SK-N-SH (cell line): ENCODE measurements around the gene CCM2. TPM values are rescaled to one million over a fixed set of nuclear protein-coding genes. Genes with fewer than 3 reads are reported as not detected.

Source experiments
- CTCF ChIA-PET: fragments of 300-600, 350-600 bp; formaldehyde crosslinking; extraction: SDS; loops from one replicate; lab custom pipeline; 2021; lab: Yijun Ruan, JAX
- POLR2A ChIA-PET: fragments of 350-600 bp; sonication (Branson Sonifier 250); formaldehyde crosslinking; extraction: SDS; loops from one replicate; lab custom pipeline; 2020; ENCODE audit warnings: antibody characterized with exemption, inconsistent platforms; lab: Yijun Ruan, JAX
- DNase-seq: peaks from one replicate; pipeline ENCODE4 v3.0.0; 2012
- H2AFZ ChIP-seq: fragments of 200-600 bp; sonication (generic); 2 replicates; pipeline ENCODE4 v1.8.1; 2016; ENCODE audit warnings: antibody characterized with exemption, mild to moderate bottlenecking, low read depth
- H3F3A ChIP-seq: fragments of 200-600 bp; sonication (generic); replicated peaks from 2 replicates; pipeline ENCODE3; 2016; ENCODE audit warnings: antibody characterized with exemption, mild to moderate bottlenecking; ENCODE audit not compliant: insufficient read depth
- H3K27ac ChIP-seq, 2 experiments: fragments of 200-500 bp in 1 of 2; fragments of 200-600 bp in 1 of 2; sonication (Bioruptor generic) in 1 of 2; sonication (generic), shearing (Covaris generic) in 1 of 2; 2 replicates each; pipeline versions ENCODE4 v1.5.1 to v1.6.1; 2014 to 2016; ENCODE audit warnings: low read depth in 2 of 2, inconsistent platforms in 1 of 2, low read length in 1 of 2, mild to moderate bottlenecking in 1 of 2, mixed read lengths in 1 of 2
- H3K27me3 ChIP-seq: fragments of 200-600 bp; sonication (generic), shearing (Covaris generic); 2 replicates; pipeline ENCODE4 v1.6.1; 2016; ENCODE audit warnings: mixed run types; ENCODE audit not compliant: insufficient read depth
- H3K36me3 ChIP-seq, 2 experiments: fragments of 200-500 bp in 1 of 2; fragments of 200-600 bp in 1 of 2; sonication (Bioruptor generic) in 1 of 2; sonication (generic) in 1 of 2; replicated peaks in 1 of 2; 2 replicates each; pipeline versions ENCODE3 to v1.5.1; 2014 to 2016; ENCODE audit warnings: low read length in 1 of 2, mild to moderate bottlenecking in 1 of 2; ENCODE audit not compliant: insufficient read depth in 2 of 2, control insufficient read depth in 1 of 2
- H3K4me1 ChIP-seq, 2 experiments: fragments of 200-500 bp in 1 of 2; fragments of 200-600 bp in 1 of 2; sonication (Bioruptor generic) in 1 of 2; sonication (generic), shearing (Covaris generic) in 1 of 2; 2 replicates each; pipeline versions ENCODE4 v1.5.1 to v1.6.1; 2014 to 2016; ENCODE audit warnings: low read depth in 1 of 2, low read length in 1 of 2, mixed run types in 1 of 2; ENCODE audit not compliant: insufficient read depth in 2 of 2, control insufficient read depth in 1 of 2
- H3K4me2 ChIP-seq: fragments of 200-600 bp; sonication (generic), shearing (Covaris generic); 2 replicates; pipeline ENCODE4 v1.6.1; 2017; ENCODE audit warnings: mixed run types
- H3K4me3 ChIP-seq, 2 experiments: fragments of 200-500 bp in 1 of 2; fragments of 200-600 bp in 1 of 2; sonication (Bioruptor generic) in 1 of 2; sonication (generic), shearing (Covaris generic) in 1 of 2; 2 replicates each; pipeline versions ENCODE4 v1.5.1 to v1.8.1; 2014 to 2016; ENCODE audit warnings: low read depth in 2 of 2, inconsistent platforms in 1 of 2, low read length in 1 of 2, mild to moderate bottlenecking in 1 of 2, mixed read lengths in 1 of 2, moderate library complexity in 1 of 2
- H3K79me2 ChIP-seq: fragments of 200-600 bp; sonication (generic); 2 replicates; pipeline ENCODE4 v1.8.1; 2017; ENCODE audit warnings: mild to moderate bottlenecking; ENCODE audit not compliant: insufficient read depth
- H3K9ac ChIP-seq: fragments of 200-600 bp; sonication (generic); 2 replicates; pipeline ENCODE4 v1.6.1; 2017; ENCODE audit warnings: mixed run types
- H3K9me2 ChIP-seq: fragments of 200-600 bp; sonication (generic); 2 replicates; pipeline ENCODE4 v1.6.1; 2017; ENCODE audit warnings: mixed run types
- H3K9me3 ChIP-seq: fragments of 200-600 bp; sonication (generic); 2 replicates; pipeline ENCODE4 v1.6.1; 2017; ENCODE audit warnings: mixed run types, mild to moderate bottlenecking, moderate library complexity
- H4K20me1 ChIP-seq: fragments of 200-600 bp; sonication (generic); 2 replicates; pipeline ENCODE4 v1.6.1; 2017; ENCODE audit warnings: mild to moderate bottlenecking, mixed run types; ENCODE audit not compliant: insufficient read depth
- CHD2 ChIP-seq: fragments of 150-350 bp; IDR thresholded peaks from 2 replicates; pipeline ENCODE4 v1.6.1; 2018; ENCODE audit warnings: low read length; ENCODE audit not compliant: partially characterized antibody
- CTCF ChIP-seq: fragments of 200-600 bp; sonication (generic); IDR thresholded peaks from 2 replicates; pipeline ENCODE4 v1.6.1; 2017; ENCODE audit warnings: antibody characterized with exemption, mild to moderate bottlenecking, moderate library complexity
- FOSL2 ChIP-seq: IDR thresholded peaks from 2 replicates; pipeline ENCODE4 v1.4.0; 2012; ENCODE audit warnings: low read depth, mild to moderate bottlenecking, moderate library complexity, borderline replicate concordance
- FOXJ3 ChIP-seq: sonication (generic); formaldehyde crosslinking; IDR thresholded peaks from 2 replicates; pipeline ENCODE4 v1.5.1; 2020; ENCODE audit warnings: mild to moderate bottlenecking, missing genetic modification reagents
- FOXM1 ChIP-seq: IDR thresholded peaks from 2 replicates; pipeline ENCODE4 v1.4.0; 2012; ENCODE audit warnings: low read depth, mild to moderate bottlenecking
- GATA2 ChIP-seq: sonication (generic); formaldehyde crosslinking; IDR thresholded peaks from 2 replicates; pipeline ENCODE4 v1.5.0; 2020; ENCODE audit warnings: mild to moderate bottlenecking, missing genetic modification reagents
- NFIC ChIP-seq: IDR thresholded peaks from 2 replicates; pipeline ENCODE4 v1.4.0; 2012; ENCODE audit warnings: borderline replicate concordance
- NRF1 ChIP-seq: IDR thresholded peaks from 2 replicates; pipeline ENCODE4 v1.6.1; 2012; ENCODE audit warnings: low read depth, mild to moderate bottlenecking, low read length
- POLR2AphosphoS5 ChIP-seq: IDR thresholded peaks from 2 replicates; pipeline ENCODE4 v1.6.1; 2012; ENCODE audit warnings: low read depth, low read length
- REST ChIP-seq: IDR thresholded peaks from 2 replicates; pipeline ENCODE4 v1.6.1; 2012; ENCODE audit warnings: mild to moderate bottlenecking, low read depth, low read length, moderate library complexity
- RFX5 ChIP-seq: IDR thresholded peaks from 2 replicates; pipeline ENCODE4 v1.6.1; 2012; ENCODE audit warnings: mild to moderate bottlenecking, improper control_type of control experiment, low read length
- RXRA ChIP-seq: IDR thresholded peaks from 2 replicates; pipeline ENCODE4 v1.4.0; 2012; ENCODE audit warnings: low read depth, mild to moderate bottlenecking, borderline replicate concordance
- SIN3A ChIP-seq: IDR thresholded peaks from 2 replicates; pipeline ENCODE4 v1.6.1; 2012; ENCODE audit warnings: low read depth, mild to moderate bottlenecking, low read length, moderate library complexity, borderline replicate concordance
- SMC3 ChIP-seq: IDR thresholded peaks from 2 replicates; pipeline ENCODE4 v1.6.1; 2012; ENCODE audit warnings: low read depth, low read length, improper control_type of control experiment
- TCF12 ChIP-seq: IDR thresholded peaks from 2 replicates; pipeline ENCODE4 v1.4.0; 2012
- TEAD4 ChIP-seq: IDR thresholded peaks from 2 replicates; pipeline ENCODE4 v1.4.0; 2012; ENCODE audit warnings: mild to moderate bottlenecking, borderline replicate concordance; ENCODE audit not compliant: insufficient read depth
- USF2 ChIP-seq: fragments of 150-350 bp; IDR thresholded peaks from 2 replicates; pipeline ENCODE4 v1.6.1; 2017; ENCODE audit warnings: antibody characterized with exemption, low read length, low read depth, borderline replicate concordance
- YY1 ChIP-seq: IDR thresholded peaks from 2 replicates; pipeline ENCODE4 v1.4.0; 2012; ENCODE audit warnings: low read depth, mild to moderate bottlenecking
- WGBS: methylation state at CpG from one replicate; pipeline ENCODE4 v1.1.6; 2017; ENCODE audit warnings: low lambda C conversion rate; 5-methylcytosine and 5-hydroxymethylcytosine counted together
- polyA plus RNA-seq, 3 experiments: library from polyadenylated mRNA; depleted of rRNA; stranded (reverse); fragments of >200 nt; gene quantifications; 2 replicates each; pipeline ENCODE4 v1.2.3, GENCODE V29; 2012

Gene CCM2
- polyA plus RNA-seq, 1 of the 3 experiments (the other 2 are of a cell fraction): 83.2 TPM

GRCh38 chr7:44976746-44977196, 23.2 kb upstream of the CCM2 start:
- CTCF ChIA-PET: interaction anchor here (1.3 to 2.1 kb wide), 4 partner anchors 10 to 159 kb away, joined by 4 to 9 read pairs (median 6); no protein-coding TSS in a partner anchor
- no peak for DNase-seq
- Histone ChIP-seq H3K27ac (no peak overlapping the region), H2AFZ (no peak overlapping the region), H4K20me1 (no peaks in the 10 kb centered on the region), H3K9me2 (no peaks in the 10 kb centered on the region), H3K4me1 (no peaks in the 10 kb centered on the region), H3K4me2 (no peak overlapping the region), H3K9me3 (no peaks in the 10 kb centered on the region), H3K79me2 (no peaks in the 10 kb centered on the region), H3F3A (peaks cover 15% of the 10 kb centered on the region), H3K36me3 (peaks cover 0 to 19% of the 10 kb centered on the region in 2 experiments), H3K4me3 (no peak overlapping the region), H3K27me3 (no peaks in the 10 kb centered on the region), H3K9ac (no peak overlapping the region)
- 94% methylated on average over 11 of the region's 17 CpGs for WGBS
- TF ChIP-seq SIN3A (no peak), RFX5 (no peak), CTCF (no peak), TCF12 (no peak), REST (no peak), CHD2 (no peak), SMC3 (no peak), TEAD4 (no peak), USF2 (no peak), FOSL2 (no peak), YY1 (no peak), POLR2AphosphoS5 (no peak), NRF1 (no peak), FOXM1 (no peak), RXRA (no peak), GATA2 (CRISPR knock-in tag) (no peak), NFIC (no peak), FOXJ3 (CRISPR knock-in tag) (no peak)
- POLR2A ChIA-PET: interaction anchor here (1.2 kb wide), 1 partner anchor 9 kb away, joined by 4 read pairs; no protein-coding TSS in a partner anchor
